Embryonic facial prominence (tissue), 1 donor: ENCODE results near the gene C8G.
A peak's percentile ranks its signal among the peaks of the same experiment; 100 is the strongest.

ENCODE experiments used
- DNase-seq: peaks from one replicate; pipeline ENCODE4 v3.0.0-alpha.2; 2016; ENCODE audit errors: extremely low spot score

The C8G gene

GRCh38 chr9:136941231-136942111 is 3.6 kb upstream of the C8G start:
- no peak for DNase-seq

- no peak for DNase-seq
These were observed 2.7 kb upstream of the C8G start for GRCh38 chr9:136942112-136942880.

GRCh38 chr9:136942881-136943230 is 2.2 kb upstream of the C8G start:
- no peak for DNase-seq

DNA sequence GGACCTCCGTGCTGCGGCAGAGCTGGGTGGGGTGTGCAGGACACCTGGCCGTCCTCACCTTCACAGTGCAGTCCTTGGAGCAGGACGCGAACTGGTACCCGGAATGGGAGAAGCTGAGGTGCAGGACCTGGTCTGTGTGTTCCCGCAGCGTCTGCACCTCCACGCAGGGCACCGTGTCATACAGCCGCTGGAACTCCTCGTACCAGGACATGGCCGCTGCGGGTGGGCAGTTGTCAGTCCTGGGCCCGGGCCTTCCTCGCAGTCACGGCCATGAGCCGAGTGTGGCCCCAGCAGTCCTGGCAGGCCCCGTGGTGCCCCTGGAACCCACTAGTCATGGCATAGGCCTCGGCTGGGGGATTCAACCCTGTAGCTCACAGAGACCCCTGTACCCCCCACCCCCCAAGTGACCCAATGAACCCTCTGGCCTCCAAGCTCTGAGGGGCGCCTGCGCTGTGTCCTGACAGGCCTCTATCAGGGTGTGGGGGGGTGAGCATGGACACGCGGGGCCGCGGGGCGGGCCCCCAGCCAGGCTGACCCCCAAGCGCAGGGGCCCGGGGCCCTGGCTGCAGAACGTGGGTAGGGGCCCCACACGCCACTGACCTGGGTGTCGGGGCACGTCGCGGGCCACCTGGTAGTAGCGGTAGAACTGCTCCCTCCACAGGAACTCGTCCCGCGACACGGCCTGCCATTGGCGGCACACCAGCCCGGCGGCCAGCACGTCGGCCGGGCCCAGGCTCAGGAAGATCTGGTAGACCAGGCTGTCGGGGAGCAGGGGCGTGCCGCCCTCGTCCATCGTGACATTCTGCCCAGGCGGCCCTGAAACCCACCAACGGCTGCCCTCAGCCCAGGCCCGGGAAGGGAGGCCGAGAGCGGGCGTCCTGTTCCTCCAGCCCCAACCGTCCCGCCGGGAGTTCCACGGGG is 1.5 kb upstream of the C8G start:
- no peak for DNase-seq

DNA sequence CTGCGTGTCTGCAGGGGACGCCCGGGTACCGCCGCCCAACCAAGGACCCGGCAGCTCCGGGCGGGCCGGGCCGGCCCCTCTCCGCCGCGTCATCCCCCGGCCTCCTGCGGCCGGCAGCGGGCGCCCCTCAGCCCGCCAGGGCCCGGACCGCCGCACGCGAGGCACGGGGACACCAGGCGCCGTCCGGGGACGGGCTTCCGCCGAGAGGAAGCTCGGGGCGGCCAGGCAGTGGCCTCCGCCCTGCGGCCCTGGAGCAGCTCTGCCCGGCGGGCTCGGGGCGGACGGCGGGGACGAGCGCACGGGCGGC is 878 bp upstream of the C8G start:
- no peak for DNase-seq

- no peak for DNase-seq
These were observed 537 bp downstream of the C8G start for GRCh38 chr9:136945333-136946227.

- no peak for DNase-seq
These were observed 1.4 kb downstream of the C8G start for GRCh38 chr9:136946228-136947027.

GRCh38 chr9:136947028-136947891 is 2.2 kb downstream of the C8G start:
- DNase-seq, result no peak

- no peak for DNase-seq
These were observed 3.0 kb downstream of the C8G start for GRCh38 chr9:136947955-136948510.

GRCh38 chr9:136949239-136949816 is 4.3 kb downstream of the C8G start:
- DNase-seq, result no peak

- DNase-seq, result peak; percentile 67
These were observed 5.0 kb downstream of the C8G start for GRCh38 chr9:136949817-136950655.

DNA sequence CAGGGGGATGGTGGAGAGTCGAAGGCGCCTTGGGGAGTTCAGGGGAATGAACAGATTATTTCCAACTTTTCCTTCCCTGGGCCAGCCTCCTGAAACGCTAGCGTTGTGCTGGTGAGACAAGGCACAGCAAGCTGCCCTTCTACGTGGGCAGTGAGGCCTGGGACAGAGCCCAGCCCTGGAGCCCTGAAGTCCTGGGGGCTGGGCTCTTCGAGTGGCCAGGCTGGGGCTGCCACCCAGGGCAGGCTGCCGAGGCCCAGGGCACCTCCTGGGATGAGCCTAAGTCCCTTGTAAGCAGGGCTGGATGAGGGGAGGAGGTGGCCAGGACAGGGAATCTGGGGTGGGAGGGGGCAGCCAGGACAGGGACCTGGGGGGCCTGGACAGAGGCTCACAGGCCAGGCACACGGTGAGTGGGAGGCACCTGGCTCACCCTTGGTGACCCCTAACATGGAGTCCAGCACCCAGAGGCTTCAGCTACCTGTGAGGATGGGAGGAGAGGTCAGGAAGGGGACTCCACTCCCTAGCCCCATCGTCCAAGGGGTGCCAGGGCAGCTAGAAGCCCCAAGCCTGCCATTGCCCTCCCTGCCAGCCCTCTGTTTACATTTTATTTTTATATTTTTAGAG is 5.7 kb downstream of the C8G start:
- no peak for DNase-seq

- DNase-seq, result no peak
These were observed 6.7 kb downstream of the C8G start, which contains the start of gene LCN12 for GRCh38 chr9:136951541-136952320. TSS of gene LCN12 (plus strand) at chr9:136952273. CDS start at chr9:136952328, 55 bp downstream.

DNA sequence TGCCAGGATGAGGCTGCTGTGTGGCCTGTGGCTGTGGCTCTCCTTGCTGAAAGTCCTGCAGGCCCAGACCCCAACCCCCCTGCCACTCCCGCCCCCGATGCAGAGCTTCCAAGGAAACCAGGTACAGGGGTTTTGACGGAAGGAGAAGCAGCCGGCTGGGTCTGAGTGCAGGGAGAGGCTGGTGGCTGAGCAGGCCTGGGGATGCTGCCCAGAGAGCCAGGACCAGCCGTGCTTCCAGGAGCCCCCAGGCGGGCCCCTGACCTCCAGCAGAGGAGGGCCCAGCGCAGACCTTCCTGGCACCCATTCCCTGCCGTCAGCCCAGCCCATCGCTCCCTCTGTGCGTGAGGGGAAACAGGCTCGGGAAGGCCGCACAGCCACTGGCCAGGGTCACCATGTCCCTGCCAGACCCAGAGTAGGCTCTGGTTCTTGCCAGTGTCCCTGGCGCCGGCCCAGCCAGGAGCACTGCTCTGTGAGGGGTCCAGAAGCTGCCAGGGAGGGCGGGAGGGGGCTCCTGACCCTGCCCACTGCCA is 7.3 kb downstream of the C8G start:
- no peak for DNase-seq

GRCh38 chr9:136952876-136953770 is 8.1 kb downstream of the C8G start:
- no peak for DNase-seq
